H9 (cell line): Measurements from ENCODE around the gene RPEL1. TPM values are rescaled to one million over a fixed set of nuclear protein-coding genes. Genes with fewer than 3 reads are reported as not detected.

ENCODE experiments used
- DNase-seq: peaks from one replicate; pipeline ENCODE4 v3.0.0-alpha.2; 2017
- H2AFZ ChIP-seq: one replicate; pipeline ENCODE4 v1.6.1; 2013; ENCODE audit warnings: mild to moderate bottlenecking, low read length, control low read depth, moderate library complexity
- H2AK5ac ChIP-seq: 2 replicates; pipeline ENCODE4 v1.6.1; 2013; ENCODE audit warnings: low read length, control low read depth, mixed read lengths; ENCODE audit not compliant: insufficient read length
- H2BK120ac ChIP-seq: one replicate; pipeline ENCODE4 v1.6.1; 2013; ENCODE audit warnings: low read depth, mild to moderate bottlenecking, low read length, control low read depth, inconsistent platforms; ENCODE audit not compliant: poor library complexity, severe bottlenecking
- H2BK12ac ChIP-seq: 2 replicates; pipeline ENCODE4 v1.6.1; 2013; ENCODE audit warnings: low read length, control low read depth, mixed read lengths, low read depth; ENCODE audit not compliant: insufficient read length
- H2BK15ac ChIP-seq: 2 replicates; pipeline ENCODE4 v1.6.1; 2013; ENCODE audit warnings: low read depth, low read length, control low read depth
- H2BK20ac ChIP-seq: one replicate; pipeline ENCODE4 v1.6.1; 2013; ENCODE audit warnings: low read depth, mild to moderate bottlenecking, low read length, control low read depth, inconsistent platforms; ENCODE audit not compliant: poor library complexity, severe bottlenecking
- H2BK5ac ChIP-seq: 2 replicates; pipeline ENCODE4 v1.6.1; 2013; ENCODE audit warnings: low read length, control low read depth, mixed read lengths; ENCODE audit not compliant: insufficient read length
- H3K14ac ChIP-seq: 2 replicates; pipeline ENCODE4 v1.6.1; 2013; ENCODE audit warnings: low read length, control low read depth; ENCODE audit not compliant: insufficient read depth
- H3K18ac ChIP-seq: 2 replicates; pipeline ENCODE4 v1.6.1; 2013; ENCODE audit warnings: low read depth, mild to moderate bottlenecking, mixed read lengths, low read length, control low read depth; ENCODE audit not compliant: insufficient read length
- H3K23ac ChIP-seq: 2 replicates; pipeline ENCODE4 v1.6.1; 2013; ENCODE audit warnings: low read length, control low read depth, mixed read lengths, low read depth; ENCODE audit not compliant: insufficient read length
- H3K23me2 ChIP-seq: 2 replicates; pipeline ENCODE4 v1.6.1; 2013; ENCODE audit warnings: low read depth, mild to moderate bottlenecking, mixed read lengths, low read length, control low read depth; ENCODE audit not compliant: insufficient read length, poor library complexity, severe bottlenecking
- H3K27ac ChIP-seq: 2 replicates; pipeline ENCODE4 v1.5.1; 2013; ENCODE audit warnings: low read length, control low read depth, mixed read lengths, low read depth; ENCODE audit not compliant: insufficient read length
- H3K27me3 ChIP-seq: 2 replicates; pipeline ENCODE4 v1.6.1; 2013; ENCODE audit warnings: low read length, control low read depth, inconsistent platforms; ENCODE audit not compliant: insufficient read depth
- H3K4ac ChIP-seq: 2 replicates; pipeline ENCODE4 v1.6.1; 2013; ENCODE audit warnings: low read depth, mild to moderate bottlenecking, control low read depth, inconsistent platforms, low read length, moderate library complexity
- H3K4me1 ChIP-seq: 2 replicates; pipeline ENCODE4 v1.6.1; 2013; ENCODE audit warnings: low read length, control low read depth, inconsistent platforms; ENCODE audit not compliant: insufficient read depth
- H3K4me2 ChIP-seq: 2 replicates; pipeline ENCODE4 v1.6.1; 2013; ENCODE audit warnings: low read length, control low read depth, mixed read lengths; ENCODE audit not compliant: insufficient read length, insufficient read depth
- H3K56ac ChIP-seq: 2 replicates; pipeline ENCODE4 v1.6.1; 2013; ENCODE audit warnings: low read depth, mild to moderate bottlenecking, mixed read lengths, low read length, control low read depth; ENCODE audit not compliant: insufficient read length
- H3K79me1 ChIP-seq: 2 replicates; pipeline ENCODE4 v1.6.1; 2013; ENCODE audit warnings: low read depth, mild to moderate bottlenecking, moderate library complexity, low read length, control low read depth, inconsistent platforms; ENCODE audit not compliant: insufficient read depth, poor library complexity, severe bottlenecking
- H3K79me2 ChIP-seq: 2 replicates; pipeline ENCODE4 v1.6.1; 2013; ENCODE audit warnings: low read length, control low read depth, inconsistent platforms; ENCODE audit not compliant: insufficient read depth
- H3K9ac ChIP-seq: 2 replicates; pipeline ENCODE4 v1.6.1; 2013; ENCODE audit warnings: low read length, control low read depth, mixed read lengths; ENCODE audit not compliant: insufficient read length; ENCODE audit errors: extremely low read depth
- H3K9me3 ChIP-seq: one replicate; pipeline ENCODE4 v1.6.1; 2013; ENCODE audit warnings: low read depth, low read length, inconsistent platforms; ENCODE audit not compliant: control insufficient read depth
- H3T11ph ChIP-seq: one replicate; pipeline ENCODE4 v1.6.1; 2013; ENCODE audit warnings: mild to moderate bottlenecking, low read length, control low read depth, inconsistent platforms
- H4K20me1 ChIP-seq: one replicate; pipeline ENCODE4 v1.6.1; 2013; ENCODE audit not compliant: control insufficient read depth, insufficient read length, insufficient read depth
- H4K5ac ChIP-seq: 2 replicates; pipeline ENCODE4 v1.6.1; 2013; ENCODE audit warnings: low read depth, mild to moderate bottlenecking, mixed read lengths, low read length, control low read depth; ENCODE audit not compliant: insufficient read length
- H4K8ac ChIP-seq: replicated peaks from 2 replicates; pipeline ENCODE4 v1.6.1; 2013; ENCODE audit warnings: low read length, control low read depth, mixed read lengths, low read depth; ENCODE audit not compliant: insufficient read length
- H4K91ac ChIP-seq: 2 replicates; pipeline ENCODE4 v1.6.1; 2013; ENCODE audit warnings: low read depth, mild to moderate bottlenecking, moderate library complexity, mixed read lengths, low read length, control low read depth; ENCODE audit not compliant: insufficient read length
- H3K27ac Mint-ChIP-seq, 3 experiments: 2 replicates in 2 of 3; 3 replicates in 1 of 3; pipeline ENCODE4 v1.8.0; 2020 to 2021; ENCODE audit warnings: mixed read lengths in 3 of 3, mild to moderate bottlenecking in 1 of 3, moderate library complexity in 1 of 3
- H3K27me3 Mint-ChIP-seq: 2 replicates; pipeline ENCODE4 v1.8.0; 2021; ENCODE audit warnings: low read depth, mild to moderate bottlenecking, moderate library complexity, mixed read lengths
- H3K36me3 Mint-ChIP-seq, 3 experiments: 2 replicates in 2 of 3; 3 replicates in 1 of 3; pipeline ENCODE4 v1.8.0; 2020 to 2021; ENCODE audit warnings: low read depth in 3 of 3, mixed read lengths in 3 of 3; ENCODE audit not compliant: insufficient read depth in 1 of 3
- H3K4me1 Mint-ChIP-seq, 2 experiments: 2 replicates each; pipeline ENCODE4 v1.8.0; 2020; ENCODE audit warnings: mixed read lengths in 2 of 2
- H3K4me3 Mint-ChIP-seq, 2 experiments: 2 replicates in 1 of 2; 3 replicates in 1 of 2; pipeline ENCODE4 v1.8.0; 2020 to 2021; ENCODE audit warnings: mild to moderate bottlenecking in 2 of 2, mixed read lengths in 2 of 2, moderate library complexity in 1 of 2
- H3K9me3 Mint-ChIP-seq, 2 experiments: 2 replicates in 1 of 2; 3 replicates in 1 of 2; pipeline ENCODE4 v1.8.0; 2020; ENCODE audit warnings: mild to moderate bottlenecking in 2 of 2, mixed read lengths in 2 of 2, moderate library complexity in 1 of 2
- WGBS: extraction: QIAGEN DNeasy Blood & Tissue Kit; methylation state at CpG from one replicate; pipeline ENCODE4 v1.1.7; 2013; ENCODE audit warnings: missing lambda C conversion rate, low lambda C conversion rate, mixed read lengths; ENCODE audit not compliant: insufficient read length; ENCODE audit errors: extremely low coverage; 5-methylcytosine and 5-hydroxymethylcytosine counted together
- total RNA-seq: library from RNA; stranded (reverse); gene quantifications from 2 replicates; pipeline ENCODE4 v1.2.1, GENCODE V29; 2021
- TF ChIP-seq, protein P1 (sequence below): fragments of 200-600 bp; sonication (generic); conservative IDR thresholded peaks from 3 replicates; pipeline ENCODE4 v1.8.0; 2021; ENCODE audit warnings: antibody characterized with exemption, mild to moderate bottlenecking

RPEL1 gene
- total RNA-seq, 1 experiment from 2014 or later: 0.13 TPM

DNA sequence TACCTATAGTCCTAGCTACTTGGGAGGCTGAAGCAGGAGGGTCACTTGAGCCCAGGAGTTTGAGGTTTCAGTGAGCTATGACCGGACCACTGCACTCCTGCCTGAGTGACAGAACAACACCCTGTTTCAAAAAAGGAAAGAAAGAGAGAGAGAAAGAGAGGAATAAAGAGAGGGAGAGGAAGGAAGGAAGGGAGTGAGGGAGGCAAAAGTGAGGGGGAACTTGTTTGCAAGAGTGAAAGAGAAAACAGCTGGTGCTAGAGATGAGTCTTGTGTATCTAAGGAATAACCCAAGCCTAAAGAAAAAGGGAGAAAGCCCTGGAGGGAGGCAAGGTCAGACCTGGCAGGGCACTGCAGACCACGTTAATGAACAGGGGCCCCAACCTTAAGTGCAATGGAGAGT is 47.8 kb upstream of the RPEL1 start:
- Histone ChIP-seq H2BK12ac (no peak overlapping the region), H2BK5ac (no peak overlapping the region), H3K9me3 (no peaks in the 10 kb centered on the region), H3K23ac (no peak overlapping the region), H4K8ac (no peak overlapping the region), H4K91ac (no peak overlapping the region), H3K4me2 (no peak overlapping the region), H3K9ac (no peak overlapping the region), H3K4ac (no peak overlapping the region), H3K4me1 (peaks cover 6% of the 10 kb centered on the region; the same call in 1 of the 2 replicates), H3K79me2 (no peaks in the 10 kb centered on the region), H2BK20ac (no peak overlapping the region), H3K27me3 (no peaks in the 10 kb centered on the region), H4K20me1 (no peaks in the 10 kb centered on the region), H3K14ac (no peak overlapping the region), H3T11ph (no peak overlapping the region), H2BK15ac (no peak overlapping the region), H3K56ac (no peak overlapping the region), H3K18ac (no peak overlapping the region), H2AFZ (no peak overlapping the region), H3K79me1 (no peaks in the 10 kb centered on the region), H4K5ac (no peak overlapping the region), H2AK5ac (no peak overlapping the region), H3K27ac (no peak overlapping the region), H2BK120ac (no peak overlapping the region), H3K23me2 (peaks cover 2% of the 10 kb centered on the region)
- TF ChIP-seq, protein P1, sequence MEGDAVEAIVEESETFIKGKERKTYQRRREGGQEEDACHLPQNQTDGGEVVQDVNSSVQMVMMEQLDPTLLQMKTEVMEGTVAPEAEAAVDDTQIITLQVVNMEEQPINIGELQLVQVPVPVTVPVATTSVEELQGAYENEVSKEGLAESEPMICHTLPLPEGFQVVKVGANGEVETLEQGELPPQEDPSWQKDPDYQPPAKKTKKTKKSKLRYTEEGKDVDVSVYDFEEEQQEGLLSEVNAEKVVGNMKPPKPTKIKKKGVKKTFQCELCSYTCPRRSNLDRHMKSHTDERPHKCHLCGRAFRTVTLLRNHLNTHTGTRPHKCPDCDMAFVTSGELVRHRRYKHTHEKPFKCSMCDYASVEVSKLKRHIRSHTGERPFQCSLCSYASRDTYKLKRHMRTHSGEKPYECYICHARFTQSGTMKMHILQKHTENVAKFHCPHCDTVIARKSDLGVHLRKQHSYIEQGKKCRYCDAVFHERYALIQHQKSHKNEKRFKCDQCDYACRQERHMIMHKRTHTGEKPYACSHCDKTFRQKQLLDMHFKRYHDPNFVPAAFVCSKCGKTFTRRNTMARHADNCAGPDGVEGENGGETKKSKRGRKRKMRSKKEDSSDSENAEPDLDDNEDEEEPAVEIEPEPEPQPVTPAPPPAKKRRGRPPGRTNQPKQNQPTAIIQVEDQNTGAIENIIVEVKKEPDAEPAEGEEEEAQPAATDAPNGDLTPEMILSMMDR: no peak
- no peak for DNase-seq
- Mint-ChIP-seq H3K4me3 (no peak overlapping the region), H3K9me3 (no peaks in the 10 kb centered on the region), H3K4me1 (peaks cover 30 to 33% of the 10 kb centered on the region in 2 experiments), H3K36me3 (no peaks in the 10 kb centered on the region), H3K27ac (peak overlapping the region in 1 of 3 experiments; percentile 25; a peak in 2 of 7 replicates), H3K27me3 (peaks cover 12% of the 10 kb centered on the region)
- no CpG with 5 or more reads among the region's 2 CpGs for WGBS
